ENCODE measurements around the gene SDHB. TPM values are rescaled to one million over a fixed set of nuclear protein-coding genes. Genes with fewer than 3 reads are reported as not detected.

The SDHB gene
- total and polyA plus RNA-seq, 7 donors = 109 to 398 (median 173) TPM

- H3K9me3 ChIP-seq = no peaks in the 10 kb centered on the region
- H3K27me3 ChIP-seq = no peaks in the 10 kb centered on the region
- no peaks in the 10 kb centered on the region for H3K4me1 ChIP-seq
- intact Hi-C loops (cut with DNase I) = no loop called here
- H3K4me3 ChIP-seq = no peak overlapping the region
- H3K27ac ChIP-seq = no peak overlapping the region
- DNase-seq = no peak
- 79 to 84% methylated on average over 10 of the region's 10 CpGs for WGBS, 2 donors
- no peaks in the 10 kb centered on the region for H3K36me3 ChIP-seq
- TF ChIP-seq CTCF (IDR thresholded peaks at IDR 0.05) (no peak), POLR2AphosphoS5 (IDR thresholded peaks at IDR 0.05) (no peak), EP300 (IDR thresholded peaks at IDR 0.05) (no peak), POLR2A (IDR thresholded peaks at IDR 0.05) (no peak)
These were observed 31.0 kb upstream of the SDHB start for GRCh38 chr1:17084787-17085186.

GRCh38 chr1:17082761-17083160 is 28.9 kb upstream of the SDHB start:
- Histone ChIP-seq H3K27ac (no peak overlapping the region), H3K9me3 (no peaks in the 10 kb centered on the region), H3K27me3 (no peaks in the 10 kb centered on the region), H3K36me3 (no peaks in the 10 kb centered on the region), H3K4me1 (no peaks in the 10 kb centered on the region), H3K4me3 (no peak overlapping the region)
- 94% methylated on average over 3 of the region's 3 CpGs for WGBS, 2 donors
- no peak for DNase-seq
- intact Hi-C loops (cut with DNase I) = no loop called here
- TF ChIP-seq CTCF (IDR thresholded peaks at IDR 0.05) (no peak), POLR2A (IDR thresholded peaks at IDR 0.05) (no peak), POLR2AphosphoS5 (IDR thresholded peaks at IDR 0.05) (no peak)

- intact Hi-C loops (cut with DNase I) = no loop called here
- Histone ChIP-seq H3K27me3 (no peaks in the 10 kb centered on the region), H3K4me1 (no peaks in the 10 kb centered on the region), H3K4me3 (no peak overlapping the region), H3K36me3 (no peaks in the 10 kb centered on the region), H3K9me3 (no peaks in the 10 kb centered on the region), H3K27ac (no peak overlapping the region)
- TF ChIP-seq POLR2A (IDR thresholded peaks at IDR 0.05) (no peak), POLR2AphosphoS5 (IDR thresholded peaks at IDR 0.05) (no peak), CTCF (IDR thresholded peaks at IDR 0.05) (no peak), EP300 (IDR thresholded peaks at IDR 0.05) (no peak)
- DNase-seq = no peak
- WGBS, 2 donors = 60 to 69% methylated on average over 2 of the region's 2 CpGs
These were observed 27.6 kb upstream of the SDHB start for GRCh38 chr1:17081439-17081838.

- Histone ChIP-seq H3K27ac (no peak overlapping the region), H3K9me3 (no peaks in the 10 kb centered on the region), H3K27me3 (no peaks in the 10 kb centered on the region), H3K4me1 (no peaks in the 10 kb centered on the region), H3K36me3 (no peaks in the 10 kb centered on the region), H3K4me3 (no peak overlapping the region)
- DNase-seq = no peak
- intact Hi-C loops (cut with DNase I) = no loop called here
- 54 to 77% methylated on average over 4 of the region's 4 CpGs for WGBS, 2 donors
- TF ChIP-seq POLR2AphosphoS5 (IDR thresholded peaks at IDR 0.05) (no peak), CTCF (IDR thresholded peaks at IDR 0.05) (no peak), EP300 (IDR thresholded peaks at IDR 0.05) (no peak), POLR2A (IDR thresholded peaks at IDR 0.05) (no peak)
These were observed 27.0 kb upstream of the SDHB start for GRCh38 chr1:17080880-17081279.

- Histone ChIP-seq H3K27me3 (no peaks in the 10 kb centered on the region), H3K4me1 (no peaks in the 10 kb centered on the region), H3K4me3 (no peak overlapping the region), H3K9me3 (no peaks in the 10 kb centered on the region), H3K27ac (no peak overlapping the region), H3K36me3 (no peaks in the 10 kb centered on the region)
- no peak for DNase-seq
- intact Hi-C loops (cut with DNase I) = no loop called here
- WGBS, 2 donors = 87 to 88% methylated on average over 8 of the region's 8 CpGs
- TF ChIP-seq EP300 (IDR thresholded peaks at IDR 0.05) (no peak), POLR2AphosphoS5 (IDR thresholded peaks at IDR 0.05) (no peak), CTCF (IDR thresholded peaks at IDR 0.05) (no peak), POLR2A (IDR thresholded peaks at IDR 0.05) (no peak)
These were observed 26.4 kb upstream of the SDHB start for GRCh38 chr1:17080085-17080759.

Measured in sigmoid colon (tissue), 7 donors.